B cell (primary cell): ENCODE data around the gene ATP10A.

ENCODE experiments used
- EZH2 ChIP-seq: IDR thresholded peaks from 2 replicates; pipeline ENCODE4 v1.6.1; 2012; ENCODE audit warnings: borderline replicate concordance, low read depth, mild to moderate bottlenecking, moderate library complexity, low read length; ENCODE audit not compliant: insufficient read depth, poor library complexity, severe bottlenecking
- TF ChIP-seq, protein P1 (sequence below): fragments of 200-600 bp; IDR thresholded peaks from one replicate; pipeline ENCODE4 v1.8.0; 2022; ENCODE audit warnings: antibody characterized with exemption, mild to moderate bottlenecking

DNA sequence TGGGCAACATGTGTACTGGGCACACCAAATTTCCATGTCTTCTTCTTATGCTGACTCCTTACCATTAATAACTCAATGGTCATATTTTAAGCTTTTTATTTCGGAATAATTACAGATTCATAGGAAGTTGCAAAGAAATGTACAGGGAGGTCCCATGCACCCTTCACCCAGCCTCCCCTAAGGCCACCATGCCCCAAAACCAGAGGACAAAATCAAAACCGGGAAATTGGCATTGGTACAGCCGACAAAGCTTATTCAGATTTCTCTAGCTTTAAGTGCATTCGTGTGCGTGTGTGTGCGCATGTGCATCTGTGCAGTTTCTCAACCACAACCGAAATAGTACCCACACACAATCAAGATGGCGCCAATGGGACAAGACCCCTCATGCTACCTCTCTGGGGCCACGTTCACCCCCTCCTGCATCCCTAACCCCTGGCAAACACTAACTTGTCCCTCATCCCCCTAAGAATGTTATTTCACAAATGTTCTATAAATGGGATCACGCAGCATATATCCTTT lies 23.4 kb downstream of the ATP10A start:
- TF ChIP-seq, protein P1, sequence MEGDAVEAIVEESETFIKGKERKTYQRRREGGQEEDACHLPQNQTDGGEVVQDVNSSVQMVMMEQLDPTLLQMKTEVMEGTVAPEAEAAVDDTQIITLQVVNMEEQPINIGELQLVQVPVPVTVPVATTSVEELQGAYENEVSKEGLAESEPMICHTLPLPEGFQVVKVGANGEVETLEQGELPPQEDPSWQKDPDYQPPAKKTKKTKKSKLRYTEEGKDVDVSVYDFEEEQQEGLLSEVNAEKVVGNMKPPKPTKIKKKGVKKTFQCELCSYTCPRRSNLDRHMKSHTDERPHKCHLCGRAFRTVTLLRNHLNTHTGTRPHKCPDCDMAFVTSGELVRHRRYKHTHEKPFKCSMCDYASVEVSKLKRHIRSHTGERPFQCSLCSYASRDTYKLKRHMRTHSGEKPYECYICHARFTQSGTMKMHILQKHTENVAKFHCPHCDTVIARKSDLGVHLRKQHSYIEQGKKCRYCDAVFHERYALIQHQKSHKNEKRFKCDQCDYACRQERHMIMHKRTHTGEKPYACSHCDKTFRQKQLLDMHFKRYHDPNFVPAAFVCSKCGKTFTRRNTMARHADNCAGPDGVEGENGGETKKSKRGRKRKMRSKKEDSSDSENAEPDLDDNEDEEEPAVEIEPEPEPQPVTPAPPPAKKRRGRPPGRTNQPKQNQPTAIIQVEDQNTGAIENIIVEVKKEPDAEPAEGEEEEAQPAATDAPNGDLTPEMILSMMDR = no peak
- no peak for TF ChIP-seq EZH2
